Measurements from ENCODE around the gene ANO10.
"Not testable (repeated sequence)": the region's sequence is repeated elsewhere in the genome, so short reads cannot be mapped to it uniquely, and the experiment has no call there.

Gene ANO10

DNA sequence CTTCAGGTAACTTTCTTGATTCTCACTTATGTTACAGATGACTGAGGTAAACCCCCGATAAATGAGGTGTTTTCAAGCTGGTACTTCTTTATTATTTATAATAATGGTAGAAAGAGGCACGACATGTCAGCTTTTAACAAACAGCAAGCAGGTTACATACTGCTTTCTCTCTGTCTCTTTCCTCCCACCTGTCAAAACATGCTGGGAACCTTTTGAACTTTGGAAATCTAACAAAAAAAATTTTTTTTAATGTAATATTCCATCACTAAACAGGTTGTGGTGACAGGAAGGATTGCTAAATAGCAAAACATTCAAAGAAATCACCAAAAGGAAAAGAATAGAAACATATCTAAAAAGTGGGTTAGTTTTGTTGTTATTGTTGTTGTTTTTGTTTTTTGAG, 48.2 kb downstream of the ANO10 start:
- DNase-seq, result no peak

DNA sequence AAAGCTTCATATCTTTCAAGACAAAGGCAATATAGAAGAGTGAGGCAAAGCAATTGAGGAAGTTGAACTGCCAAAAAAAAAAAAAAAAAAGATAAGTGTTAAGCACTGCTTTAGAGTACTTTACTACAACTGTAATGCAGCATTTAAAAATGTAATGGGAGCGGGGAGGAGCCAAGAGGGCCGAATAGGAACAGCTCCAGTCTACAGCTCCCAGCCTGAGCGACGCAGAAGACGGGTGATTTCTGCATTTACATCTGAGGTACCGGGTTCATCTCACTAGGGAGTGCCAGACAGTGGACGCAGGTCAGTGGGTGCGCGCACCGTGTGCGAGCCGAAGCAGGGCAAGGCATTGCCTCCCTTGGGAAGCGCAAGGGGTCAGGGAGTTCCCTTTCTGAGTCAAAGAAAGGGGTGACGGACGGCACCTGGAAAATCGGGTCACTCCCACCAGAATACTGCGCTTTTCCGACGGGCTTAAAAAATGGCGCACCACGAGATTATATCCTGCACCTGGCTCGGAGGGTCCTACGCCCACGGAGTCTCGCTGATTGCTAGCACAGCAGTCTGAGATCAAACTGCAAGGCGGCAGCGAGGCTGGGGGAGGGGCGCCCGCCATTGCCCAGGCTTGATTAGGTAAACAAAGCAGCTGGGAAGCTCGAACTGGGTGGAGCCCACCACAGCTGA, 56.0 kb downstream of the ANO10 start:
- DNase-seq, result not testable (repeated sequence)

DNA sequence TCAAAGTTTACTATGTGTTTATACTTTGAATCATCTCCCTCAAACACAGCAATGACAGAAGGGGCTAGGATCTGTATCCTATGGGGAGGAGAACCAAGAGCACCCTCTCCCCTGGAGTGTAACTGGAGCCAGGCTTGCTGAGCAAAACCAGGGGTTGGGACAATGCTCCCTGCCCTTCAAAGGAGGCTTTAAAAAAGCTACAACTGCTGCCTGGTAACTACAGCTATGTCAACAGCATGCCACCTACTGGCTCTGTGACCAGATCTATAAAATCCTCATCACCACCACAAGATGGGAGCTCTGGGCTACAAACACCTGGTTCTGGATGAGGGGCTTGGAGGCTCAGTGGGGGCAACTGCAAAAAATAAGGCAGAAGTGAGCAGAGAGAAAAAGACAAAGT, 61.9 kb downstream of the ANO10 start:
- no peak for DNase-seq

DNA sequence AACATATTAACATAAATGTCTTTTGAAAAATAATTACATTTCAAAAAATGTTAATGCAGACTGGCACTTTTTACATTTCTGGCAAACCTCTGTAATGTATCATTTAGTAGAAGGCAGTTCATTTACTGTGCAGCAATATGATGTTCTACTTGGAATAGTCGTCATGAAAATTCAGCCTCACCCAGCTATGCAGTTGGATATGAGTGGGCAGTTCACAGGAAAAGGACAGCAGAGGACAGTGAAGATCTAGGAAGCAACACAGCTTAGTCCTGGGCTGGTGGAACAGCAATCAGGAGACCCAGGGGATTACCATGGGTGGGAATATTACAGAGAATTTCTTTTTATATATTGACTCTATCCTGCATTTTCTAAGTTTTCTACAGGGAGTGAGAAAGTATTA, 63.6 kb downstream of the ANO10 start:
- no peak for DNase-seq

DNA sequence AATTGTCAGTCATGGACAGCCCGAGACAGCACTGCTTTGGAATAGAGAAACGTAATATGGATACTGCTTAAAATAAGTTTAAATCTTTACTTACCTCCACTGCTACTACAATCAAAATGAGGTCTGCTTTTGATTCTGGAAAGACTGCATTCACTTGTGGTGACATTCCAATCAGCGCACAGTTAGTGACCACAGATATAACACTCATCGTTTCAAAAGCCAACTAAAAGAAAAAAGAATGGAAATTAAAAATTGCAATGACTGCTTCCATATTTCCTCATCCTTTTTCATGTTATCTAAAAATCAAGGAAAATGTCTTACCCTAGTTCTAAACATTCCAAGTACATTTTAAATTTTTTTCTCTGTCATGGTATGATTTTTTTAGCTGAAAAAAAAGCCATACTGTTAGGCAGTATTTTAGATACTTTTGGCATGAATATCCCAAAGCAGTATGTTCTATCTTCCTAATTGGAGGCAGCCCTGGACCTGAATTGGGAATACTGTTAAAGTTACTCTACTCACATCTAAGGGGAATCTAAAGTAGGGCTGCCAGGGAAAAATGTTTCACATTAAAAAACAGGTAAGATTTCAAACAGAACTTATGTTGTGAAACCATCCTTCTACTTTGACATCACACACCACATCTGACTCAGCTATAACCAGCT, 72.1 kb downstream of the ANO10 start:
- no peak for DNase-seq

DNA sequence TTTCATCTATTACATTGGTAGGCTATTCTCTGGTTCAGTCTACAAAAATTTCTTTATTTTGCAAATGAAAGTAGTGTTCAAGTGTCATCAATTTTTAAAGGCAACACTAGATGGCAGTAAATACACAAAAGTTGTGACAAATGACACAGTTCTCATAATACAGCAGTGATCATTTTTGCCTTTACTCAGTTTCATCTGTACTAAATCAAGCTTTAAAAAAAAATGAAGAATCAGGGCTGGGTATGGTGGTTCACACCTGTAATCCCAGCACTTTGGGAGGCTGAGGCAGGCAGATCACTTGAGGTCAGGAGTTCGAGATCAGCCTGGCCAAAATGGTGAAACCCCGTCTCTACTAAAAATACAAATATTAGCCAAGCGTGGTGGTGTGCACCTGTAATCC, 77.5 kb downstream of the ANO10 start:
- peak; percentile 51 for DNase-seq

DNA sequence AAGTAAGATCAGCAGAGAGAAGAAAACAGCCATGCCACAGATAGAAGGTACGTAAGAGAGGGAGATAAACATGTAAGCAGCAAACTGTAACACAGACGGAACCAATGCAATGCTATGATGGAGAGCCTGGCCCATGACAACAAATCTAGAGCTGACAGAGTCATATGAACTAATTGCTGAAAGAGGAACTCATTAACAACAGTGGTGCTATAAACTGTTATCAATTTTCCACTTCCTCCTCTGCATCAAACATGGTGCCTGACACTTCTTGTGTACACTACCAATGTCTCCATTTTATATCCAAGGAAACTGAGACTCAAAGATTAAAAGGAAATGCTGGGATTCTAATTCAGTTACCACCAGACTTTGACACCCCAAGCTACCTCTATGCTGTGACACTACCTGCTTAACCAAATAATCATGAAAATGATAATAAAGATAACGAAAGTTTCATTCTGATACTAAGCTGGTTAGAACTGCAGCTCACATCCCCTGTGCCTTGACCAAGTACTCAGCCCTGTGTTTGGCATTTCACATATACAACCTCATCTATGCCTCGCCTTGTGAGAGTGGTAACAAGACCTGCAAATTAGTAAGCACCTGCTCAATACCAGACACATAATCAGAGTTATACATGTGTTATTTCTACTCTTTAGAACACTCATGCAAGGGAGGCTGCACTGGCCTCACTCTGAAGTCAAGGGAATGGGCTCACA, 79.3 kb downstream of the ANO10 start:
- DNase-seq, result no peak

DNA sequence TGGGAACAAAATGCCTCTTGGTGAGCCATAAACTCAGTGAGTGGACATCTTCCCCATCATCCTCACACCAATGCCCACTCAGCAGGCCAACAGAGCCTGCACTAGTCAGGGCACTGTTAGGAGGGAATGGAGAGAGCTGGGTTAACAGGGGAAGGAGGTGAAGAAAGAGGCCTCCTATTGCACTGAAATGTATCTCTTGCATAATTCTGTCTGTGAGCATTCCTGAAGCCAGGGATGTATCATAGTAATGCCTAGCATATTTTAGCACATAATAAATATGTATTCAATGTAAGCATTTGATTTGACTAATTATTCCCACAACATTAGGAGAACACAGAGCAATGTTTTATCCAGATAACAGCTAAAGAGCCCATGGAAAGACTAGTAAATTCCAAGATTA, 81.2 kb downstream of the ANO10 start:
- no peak for DNase-seq

DNA sequence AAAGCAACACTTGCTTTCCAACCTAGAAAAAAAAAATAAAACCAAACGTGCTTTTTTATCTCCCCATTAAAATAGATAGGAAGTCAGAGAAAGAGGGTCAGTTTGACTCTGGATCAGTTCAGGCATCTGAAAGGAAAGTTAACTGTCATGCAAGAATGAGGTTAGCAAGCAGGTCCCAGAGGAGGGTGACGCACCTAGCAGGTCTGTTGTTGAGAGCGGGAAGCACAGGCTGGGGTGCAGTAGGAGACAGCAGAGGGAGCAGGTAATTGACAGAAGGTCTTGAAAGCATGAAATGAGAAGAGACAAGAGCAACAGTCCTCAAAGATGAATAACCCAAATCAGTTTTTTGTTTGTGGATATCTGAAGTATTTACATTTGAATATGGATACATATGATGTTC, 82.5 kb downstream of the ANO10 start:
- DNase-seq, result no peak

DNA sequence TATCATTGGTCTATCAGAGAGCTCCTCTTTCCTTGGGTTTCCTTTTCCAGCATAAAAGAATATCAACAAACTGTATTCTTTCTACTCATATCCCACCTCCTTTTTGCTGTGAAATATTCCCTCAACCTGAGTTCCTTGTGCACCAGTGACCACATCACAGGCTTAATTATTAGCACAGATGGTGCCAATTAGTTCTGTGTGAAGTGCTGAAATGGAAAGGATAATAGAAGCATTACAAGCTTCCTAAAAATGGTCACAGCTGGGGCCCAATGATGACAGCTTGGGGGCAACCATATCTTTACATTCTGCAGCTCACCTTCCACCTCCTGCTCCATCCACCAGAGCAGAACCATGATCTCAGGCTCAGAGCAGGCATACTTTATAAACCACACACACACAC, 84.6 kb downstream of the ANO10 start:
- DNase-seq, result no peak

DNA sequence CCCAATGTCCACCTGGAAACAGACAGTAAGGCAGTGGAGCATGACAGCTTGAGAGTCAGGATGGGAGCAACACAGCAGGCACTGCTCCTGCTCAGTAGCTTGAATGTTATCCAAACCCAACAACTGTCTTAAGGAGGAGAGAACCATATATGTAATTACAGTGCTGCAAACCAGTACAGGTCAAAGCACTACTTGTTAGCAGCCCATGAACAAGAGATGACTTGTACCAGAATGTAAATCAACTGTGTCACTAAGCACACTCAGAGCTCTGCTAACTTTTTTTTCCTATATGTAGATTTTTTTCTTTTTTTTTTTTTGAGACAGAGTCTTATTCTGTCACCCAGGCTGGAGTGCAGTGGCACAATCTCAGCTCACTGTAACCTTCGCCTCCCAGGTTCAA, 87.1 kb downstream of the ANO10 start:
- no peak for DNase-seq

DNA sequence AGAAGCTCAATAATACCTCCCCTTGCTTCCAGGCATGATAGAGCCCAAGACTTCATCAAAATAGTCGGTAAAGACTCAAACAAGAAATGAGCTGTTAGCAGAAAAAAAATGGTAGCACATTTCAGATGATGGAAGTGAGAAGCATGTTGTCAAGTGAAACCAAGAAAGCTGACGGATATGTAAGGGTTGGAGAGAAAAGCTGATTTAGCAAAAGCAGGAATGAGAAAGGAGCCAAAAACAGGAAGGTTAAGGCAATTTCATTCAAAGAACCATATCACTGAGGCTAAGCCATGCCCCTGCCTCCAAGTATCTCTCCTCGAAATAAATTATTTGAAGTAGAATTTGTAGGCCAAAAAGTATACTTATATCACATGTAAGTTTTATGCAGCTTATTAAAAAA, 88.8 kb downstream of the ANO10 start:
- no peak for DNase-seq

DNA sequence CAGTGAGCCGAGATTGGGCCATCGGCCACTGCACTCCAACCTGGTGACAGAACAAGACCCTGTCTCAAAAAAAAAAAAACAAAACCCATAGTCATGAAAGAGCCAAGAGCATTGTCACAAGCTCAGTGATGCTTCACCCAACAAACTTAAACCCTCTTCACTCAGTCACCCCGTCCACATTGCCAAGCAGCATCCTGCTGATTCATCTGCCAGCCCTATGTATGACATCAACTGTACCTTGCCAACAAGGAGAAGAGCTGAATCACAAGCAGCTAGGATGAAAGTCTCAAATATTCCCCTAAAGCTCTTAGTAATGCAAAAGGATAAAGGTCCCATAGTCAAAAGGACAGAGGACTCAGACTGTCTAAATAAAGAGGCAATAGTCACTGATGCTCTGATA, 90.0 kb downstream of the ANO10 start:
- DNase-seq, result no peak

DNA sequence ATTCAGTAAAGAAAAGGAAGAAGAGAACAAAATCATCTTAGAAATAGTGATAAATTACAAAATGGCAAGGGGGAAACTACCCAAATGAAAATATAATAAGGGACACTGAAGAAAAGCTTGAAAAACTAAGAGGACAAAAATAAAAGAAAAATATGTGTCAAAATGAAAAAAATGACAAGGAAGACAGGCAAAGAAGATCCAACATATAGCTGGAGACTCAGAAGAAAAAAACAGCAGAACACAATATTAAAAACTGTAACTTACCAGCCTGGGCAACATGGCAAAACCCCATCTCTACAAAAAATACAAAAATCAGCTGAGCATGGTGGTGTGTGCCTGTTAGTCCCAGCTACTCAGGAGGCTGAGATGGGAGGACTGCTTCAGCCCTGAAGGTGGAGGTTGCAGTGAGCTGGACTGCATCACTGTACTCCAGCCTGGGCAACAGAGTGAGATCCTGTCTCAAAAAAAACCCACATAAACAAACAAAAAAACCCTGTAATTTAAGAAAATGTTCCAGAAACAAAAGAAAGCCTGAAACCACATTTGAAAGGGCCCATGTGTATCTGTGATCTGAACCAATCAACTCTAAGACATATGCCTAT, 93.2 kb downstream of the ANO10 start:
- no peak for DNase-seq

DNA sequence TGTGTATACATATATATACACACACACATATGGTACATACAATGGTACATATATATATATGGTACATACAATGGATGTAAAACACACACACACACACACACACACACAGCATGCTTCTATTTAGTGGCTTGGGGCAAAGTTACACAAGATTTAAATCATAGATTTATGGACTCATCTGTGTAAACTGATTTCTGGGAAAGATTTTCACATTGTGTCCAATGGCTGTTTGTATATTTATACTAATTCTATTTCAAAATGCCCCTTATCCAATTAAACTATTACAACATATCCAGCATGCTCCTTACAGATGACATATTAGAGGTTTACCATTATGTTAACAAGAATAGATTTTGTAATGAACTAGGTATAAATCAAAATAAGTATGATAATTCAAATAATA, 94.9 kb downstream of the ANO10 start:
- no peak for DNase-seq

DNA sequence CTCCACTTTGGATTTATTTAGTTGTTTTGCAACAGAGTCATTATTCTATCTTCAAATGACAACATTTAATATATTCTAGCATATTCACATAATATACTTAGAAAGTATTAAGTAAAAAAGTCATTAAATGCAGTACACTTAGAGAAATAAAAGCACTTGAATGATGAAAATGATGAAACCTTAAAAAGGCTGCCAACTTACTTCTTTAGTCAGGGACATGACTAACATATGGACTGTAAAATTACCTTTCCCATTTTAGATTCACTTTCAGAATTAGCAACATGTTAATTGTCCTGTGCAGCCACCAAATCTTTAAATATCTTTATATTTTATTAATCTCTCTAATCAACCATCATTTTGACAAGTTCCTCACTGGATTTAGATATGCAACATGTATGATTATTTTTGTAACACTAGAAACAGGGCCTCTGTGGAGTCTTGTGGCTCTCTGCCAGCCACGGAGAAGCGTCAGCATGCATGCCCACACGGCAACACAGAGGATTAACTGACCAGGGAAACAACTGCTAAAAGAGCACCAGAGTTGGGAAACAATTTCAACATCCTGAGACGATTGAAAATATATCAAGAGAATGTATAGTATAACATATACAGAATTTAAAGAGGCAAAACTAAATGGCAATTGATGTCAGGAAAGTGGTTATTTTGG, 95.7 kb downstream of the ANO10 start:
- DNase-seq, result no peak

DNA sequence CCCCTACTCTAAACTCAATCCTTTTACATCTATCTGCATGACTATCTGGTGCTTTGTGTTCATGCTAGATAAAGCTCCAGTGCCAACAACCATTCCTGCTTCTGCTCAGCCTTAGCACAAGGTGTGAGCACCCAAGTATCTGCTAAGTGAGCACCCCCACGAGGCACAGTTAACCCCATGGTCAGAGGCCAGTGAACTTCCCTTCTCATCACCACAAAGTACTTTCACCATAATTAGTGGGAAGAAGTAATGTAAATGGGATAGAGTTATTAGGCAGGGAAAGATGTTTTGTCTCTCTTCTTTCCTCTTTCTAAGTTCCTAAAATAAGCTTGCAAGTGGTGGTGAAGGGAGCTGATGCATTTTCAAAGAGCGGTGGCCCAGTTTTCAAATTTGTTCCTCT, 96.4 kb downstream of the ANO10 start:
- DNase-seq, result no peak

DNA sequence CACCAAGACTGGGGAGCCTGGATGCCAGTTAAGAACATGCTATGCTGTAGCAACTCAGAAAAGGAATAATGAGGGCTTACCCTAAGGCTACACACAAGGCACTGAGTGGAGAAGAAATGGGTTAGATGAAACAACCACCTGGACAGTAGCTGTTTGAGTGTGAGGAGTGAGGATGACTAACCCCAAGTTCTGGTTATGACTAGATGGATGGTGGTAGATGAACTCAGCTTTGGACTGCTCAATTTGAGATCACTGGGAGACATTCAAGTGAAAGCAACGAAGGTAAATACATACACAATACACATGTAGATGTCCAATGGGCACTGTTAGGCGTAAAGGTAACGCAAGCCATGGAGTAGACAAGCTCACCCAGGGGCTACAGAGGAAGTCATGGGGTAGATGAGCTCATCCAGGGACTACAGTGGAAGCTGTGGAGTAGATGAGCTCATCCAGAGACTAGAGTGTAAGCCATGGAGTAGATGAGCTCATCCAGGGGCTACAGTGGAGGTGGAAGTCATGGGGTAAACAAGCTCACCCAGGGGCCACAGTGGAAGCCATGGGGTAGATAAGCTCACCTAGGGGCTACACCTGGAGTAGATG, 98.3 kb downstream of the ANO10 start:
- no peak for DNase-seq

DNA sequence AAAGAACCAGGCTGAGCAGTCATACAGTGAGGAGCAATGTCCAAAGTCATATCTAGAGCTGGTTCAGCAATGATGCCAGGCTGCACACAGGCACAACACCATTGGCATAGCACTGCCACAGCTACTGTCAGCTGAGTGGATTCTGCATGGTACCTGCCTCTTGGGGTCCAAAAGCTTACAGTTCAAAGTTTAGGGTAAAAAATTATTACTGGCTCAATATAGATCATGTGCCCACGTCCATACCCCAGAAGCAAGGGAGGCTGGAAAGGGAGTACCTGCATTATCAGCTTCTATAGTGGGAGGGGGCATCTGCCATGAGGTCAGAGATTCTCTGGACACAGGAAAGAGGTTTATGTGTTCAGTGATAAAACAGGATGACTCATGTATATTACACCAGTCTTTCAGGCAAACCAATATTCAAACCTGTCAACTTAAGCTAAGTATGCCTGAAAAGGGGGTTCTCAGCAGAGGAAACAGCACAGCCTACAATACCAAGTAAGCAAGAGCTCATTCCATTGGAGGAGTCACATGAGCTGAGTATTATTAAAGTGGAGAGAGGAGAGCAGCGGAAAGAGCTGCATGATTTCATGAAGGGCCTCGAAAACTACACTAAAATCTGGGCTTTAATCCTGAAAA, 99.0 kb downstream of the ANO10 start:
- no peak for DNase-seq

DNA sequence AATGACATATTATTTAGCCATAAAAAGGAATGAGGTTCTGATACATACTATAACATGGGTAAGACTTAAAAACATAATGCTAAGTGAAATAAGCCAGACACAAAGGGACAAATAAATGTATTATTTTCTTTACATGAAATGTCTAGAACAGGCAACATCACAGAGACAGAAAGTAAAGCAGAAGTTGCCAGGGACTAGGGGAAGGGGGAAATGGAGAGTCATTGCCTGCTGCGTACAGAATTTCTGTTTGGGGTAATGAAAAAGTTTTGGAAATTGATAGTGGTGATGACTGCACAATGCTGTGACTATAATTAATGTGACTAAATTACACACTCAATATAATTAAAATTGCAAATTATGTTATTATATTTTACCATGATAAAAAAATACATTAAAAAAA, 99.9 kb downstream of the ANO10 start:
- no peak for DNase-seq

DNA sequence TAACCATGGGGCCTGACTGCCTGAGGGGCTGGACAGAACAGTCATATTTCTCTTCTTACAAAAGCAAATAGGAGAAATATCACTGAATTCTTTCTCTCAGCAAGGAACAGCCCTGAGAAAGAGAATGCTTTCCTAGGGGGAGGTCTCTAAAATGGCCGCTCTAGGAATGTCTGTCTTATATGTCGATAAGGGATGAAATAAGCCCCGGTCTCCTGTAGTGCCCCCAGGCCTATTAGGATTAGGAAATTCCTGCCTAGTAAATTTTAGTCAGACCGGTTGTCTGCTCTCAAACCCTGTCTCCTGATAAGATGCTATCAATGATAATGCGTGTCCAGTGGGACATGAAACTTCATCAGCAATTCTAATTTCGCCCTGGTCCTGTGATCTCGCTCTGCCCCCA, 103.3 kb downstream of the ANO10 start:
- DNase-seq, result not testable (repeated sequence)

DNA sequence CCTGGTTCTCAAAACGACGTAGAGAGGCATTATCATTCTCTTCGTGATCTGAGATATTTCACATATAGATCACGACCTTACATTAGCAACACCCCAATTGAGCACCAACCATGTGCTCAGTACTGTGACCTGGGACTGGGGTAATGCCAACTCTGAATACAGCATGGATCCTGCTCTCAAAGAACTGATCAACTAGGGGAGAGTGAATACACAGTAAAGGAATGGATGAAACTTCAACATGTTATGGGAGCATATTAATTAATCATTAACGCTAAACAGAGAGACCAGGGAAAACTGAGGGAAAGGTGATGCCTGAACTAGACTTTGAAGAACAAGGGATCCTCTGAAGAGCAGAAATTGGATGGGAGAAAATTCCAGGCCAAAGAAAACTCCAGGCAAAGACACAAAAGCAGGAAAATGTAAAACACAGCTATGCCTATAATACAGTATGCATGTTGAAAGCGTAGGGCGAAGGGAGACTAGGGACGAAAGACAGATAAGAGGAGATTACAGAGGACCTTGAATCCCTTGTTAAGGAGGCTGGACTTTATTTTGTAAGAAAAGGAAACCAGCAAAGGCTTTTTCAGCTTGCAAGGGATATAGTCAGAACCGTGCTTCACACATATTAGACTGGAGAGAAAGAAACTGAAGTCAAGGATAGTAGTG, 105.7 kb downstream of the ANO10 start:
- DNase-seq, result no peak
